ENCODE data around the gene RAB6B. TPM values are rescaled to one million over a fixed set of nuclear protein-coding genes. Genes with fewer than 3 reads are reported as not detected.

RAB6B gene
- total and polyA plus RNA-seq, 2 of the 4 experiments (the other 2 are of a cell fraction): 0.18 to 1.2 TPM

GRCh38 chr3:133874761-133875438 is 20.8 kb downstream of the RAB6B start:
- CTCF ChIA-PET: interaction anchor here (0.6 kb wide), 1 partner anchor 121 kb away, joined by 3 read pairs; no protein-coding TSS in a partner anchor
- BruUV-seq (replicated peaks): no TSS peak

More at GRCh38 chr3:133874761-133875438, 20.8 kb downstream of the RAB6B start:
- no peak overlapping the region for H3K9ac ChIP-seq (ENCODE audit: low read depth, low read length)
- H3K27ac ChIP-seq (ENCODE audit: insufficient read depth, low read length): no peak overlapping the region
- H2AFZ ChIP-seq (replicated peaks; ENCODE audit: low read length, poor library complexity): no peak overlapping the region
- in situ Hi-C loops (cut with MboI; ENCODE audit: low sequenced_read_pairs) (no loop called here), dilution Hi-C loops (cut with HindIII; ENCODE audit: low sequenced_read_pairs, unreplicated experiment) (no loop called here), intact Hi-C loops (cut with micrococcal nuclease) (no loop called here)
- H2BK5ac ChIP-seq (ENCODE audit: low read depth, low read length, poor library complexity, severe bottlenecking): no peak overlapping the region
- H2BK15ac ChIP-seq (ENCODE audit: low read depth, low read length): no peak overlapping the region
- POLR2A ChIA-PET (ENCODE audit: unreplicated experiment): interaction anchor here (0.6 kb wide), 1 partner anchor 9 kb away, joined by 3 read pairs; no protein-coding TSS in a partner anchor
- no peaks in the 10 kb centered on the region for H4K20me1 ChIP-seq (ENCODE audit: insufficient read depth, low read length)
- H3K9me1 ChIP-seq (ENCODE audit: insufficient read depth, low read length): no peaks in the 10 kb centered on the region
- H3K36me3 ChIP-seq (ENCODE audit: control insufficient read depth, insufficient read depth, low read length): no peaks in the 10 kb centered on the region
- no peak overlapping the region for H2BK120ac ChIP-seq (ENCODE audit: low read depth, low read length)
- H3K23ac ChIP-seq (ENCODE audit: low read depth, low read length): no peak overlapping the region
- H2AK5ac ChIP-seq (ENCODE audit: low read depth, low read length): no peak overlapping the region
- no peak overlapping the region for H4K8ac ChIP-seq (ENCODE audit: low read depth in 2 of 2, low read length in 2 of 2)
- H3K4me3 ChIP-seq (ENCODE audit: insufficient read depth, low read depth, low read length): no peak overlapping the region
- no peak overlapping the region for H3K56ac ChIP-seq (ENCODE audit: extremely low read depth, insufficient read depth, low read length)
- no peak overlapping the region for H4K91ac ChIP-seq (ENCODE audit: insufficient read depth, low read depth, low read length)
- no peak overlapping the region for H3K18ac ChIP-seq (ENCODE audit: low read depth, low read length)
- ATAC-seq (ENCODE audit: low read depth): no peak
- H3K14ac ChIP-seq (replicated peaks; ENCODE audit: low read depth, low read length): no peak overlapping the region
- no peak overlapping the region for H2AK9ac ChIP-seq (replicated peaks; ENCODE audit: low read depth, low read length, poor library complexity)
- no peaks in the 10 kb centered on the region for H3K9me3 ChIP-seq (ENCODE audit: control insufficient read depth, insufficient read depth, low read length)
- no CpG with 5 or more reads among the region's 8 CpGs for WGBS, 2 experiments (ENCODE audit: extremely low coverage in 2 of 2, insufficient read length in 1 of 2)
- no peaks in the 10 kb centered on the region for H3K79me1 ChIP-seq (ENCODE audit: low read depth in 1 of 2, low read length in 2 of 2)
- no peak for TF ChIP-seq NFE2L2 (IDR thresholded peaks at IDR 0.05; ENCODE audit: low read depth, low read length)
- TF ChIP-seq SMC3 (IDR thresholded peaks at IDR 0.05; ENCODE audit: low read depth, low read length): no peak
- TF ChIP-seq CEBPB (IDR thresholded peaks at IDR 0.05; ENCODE audit: low read depth, low read length): no peak
- no peak for TF ChIP-seq CHD1 (IDR thresholded peaks at IDR 0.05; ENCODE audit: low read depth, low read length)
- TF ChIP-seq BHLHE40 (IDR thresholded peaks at IDR 0.05; ENCODE audit: low read depth, low read length): no peak
- no peak for TF ChIP-seq MXI1 (IDR thresholded peaks at IDR 0.05; ENCODE audit: borderline replicate concordance, low read depth, low read length)
- no peak for TF ChIP-seq USF2 (IDR thresholded peaks at IDR 0.05; ENCODE audit: low read depth, low read length)
- TF ChIP-seq ELK1 (IDR thresholded peaks at IDR 0.05; ENCODE audit: borderline replicate concordance, low read depth, low read length): no peak
- no peak for TF ChIP-seq RCOR1 (IDR thresholded peaks at IDR 0.05; ENCODE audit: insufficient replicate concordance, low read length)
- TF ChIP-seq MAZ (IDR thresholded peaks at IDR 0.05; ENCODE audit: borderline replicate concordance, low read depth, low read length): no peak
- TF ChIP-seq RFX5 (IDR thresholded peaks at IDR 0.05; ENCODE audit: low read depth, low read length): no peak
- no peak for TF ChIP-seq CTCF (conservative IDR thresholded peaks at IDR 0.05; ENCODE audit: low read depth, low read length)
- no peak for TF ChIP-seq MAFK (IDR thresholded peaks at IDR 0.05; ENCODE audit: low read depth, low read length)
- no peak overlapping the region for H3K4ac ChIP-seq (ENCODE audit: low read depth, low read length)
- H4K5ac ChIP-seq (ENCODE audit: low read depth, low read length): no peak overlapping the region
- H2BK20ac ChIP-seq (ENCODE audit: low read depth, low read length): no peak overlapping the region
- no peaks in the 10 kb centered on the region for H3K4me1 ChIP-seq (ENCODE audit: control insufficient read depth, insufficient read depth, low read length)
- peaks cover 25% of the 10 kb centered on the region for H3K27me3 ChIP-seq (ENCODE audit: control insufficient read depth, insufficient read depth, low read length)
- no peak overlapping the region for H3K4me2 ChIP-seq (ENCODE audit: low read depth, low read length)
- no peak for DNase-seq
